ENCODE data around the gene MYNN.

The MYNN gene

DNA sequence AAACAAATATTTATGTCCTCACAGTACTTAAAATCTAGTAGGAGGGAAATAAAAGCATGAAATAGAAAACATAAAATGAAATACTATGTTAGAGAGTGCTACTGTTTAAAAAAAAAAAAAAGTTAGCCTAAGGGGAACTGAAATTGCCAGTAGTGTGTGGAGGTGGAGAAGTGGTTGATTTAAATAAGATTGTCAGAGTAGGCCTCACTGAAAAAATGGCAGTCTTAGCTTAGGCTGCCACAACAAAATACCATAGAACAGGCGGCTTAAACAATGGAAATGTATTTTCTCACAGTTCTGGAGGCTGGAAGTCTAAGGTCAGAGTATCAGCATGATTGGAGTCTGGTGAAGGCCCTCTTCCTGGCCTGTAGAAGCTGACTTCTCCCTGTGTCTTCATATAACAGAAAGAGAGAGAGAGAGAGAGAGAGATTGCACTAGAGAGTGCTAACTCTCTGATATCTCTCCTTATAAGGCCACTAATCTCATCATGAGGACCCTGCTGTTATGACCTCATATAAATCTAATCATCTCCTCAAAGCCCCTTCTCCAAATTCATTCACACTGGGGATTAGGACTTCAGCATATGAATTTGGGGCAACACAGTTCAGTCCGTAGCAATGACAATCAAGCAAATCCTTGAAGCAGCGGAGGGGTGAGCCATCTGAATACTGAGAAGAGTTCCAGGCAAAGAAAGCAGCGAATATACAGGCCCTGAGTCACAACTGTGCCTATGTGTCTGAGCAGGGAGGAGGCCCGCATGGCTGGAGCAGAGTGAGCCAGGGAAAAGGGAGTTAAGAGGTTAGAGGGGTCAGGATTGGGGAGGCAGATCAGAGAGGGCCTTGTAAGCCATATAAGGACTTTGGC is 63.1 kb downstream of the MYNN start:
- no peak for DNase-seq

DNA sequence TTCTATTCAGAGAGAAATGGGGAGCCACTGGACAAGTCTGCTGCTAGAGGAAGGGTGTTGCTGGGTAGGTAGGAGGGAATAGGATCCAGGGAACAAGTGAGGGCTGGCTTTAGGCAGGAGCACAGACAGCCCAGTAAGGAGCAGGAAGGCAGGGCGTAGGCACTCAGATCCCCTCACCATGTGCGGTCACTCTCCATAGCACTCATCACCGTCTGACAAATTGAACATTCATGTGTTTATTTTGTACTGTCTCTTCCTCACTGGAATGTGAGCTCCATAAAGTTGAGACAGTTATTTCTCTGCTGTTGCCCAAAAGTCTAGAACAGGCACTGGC is 63.7 kb downstream of the MYNN start:
- DNase-seq = no peak

DNA sequence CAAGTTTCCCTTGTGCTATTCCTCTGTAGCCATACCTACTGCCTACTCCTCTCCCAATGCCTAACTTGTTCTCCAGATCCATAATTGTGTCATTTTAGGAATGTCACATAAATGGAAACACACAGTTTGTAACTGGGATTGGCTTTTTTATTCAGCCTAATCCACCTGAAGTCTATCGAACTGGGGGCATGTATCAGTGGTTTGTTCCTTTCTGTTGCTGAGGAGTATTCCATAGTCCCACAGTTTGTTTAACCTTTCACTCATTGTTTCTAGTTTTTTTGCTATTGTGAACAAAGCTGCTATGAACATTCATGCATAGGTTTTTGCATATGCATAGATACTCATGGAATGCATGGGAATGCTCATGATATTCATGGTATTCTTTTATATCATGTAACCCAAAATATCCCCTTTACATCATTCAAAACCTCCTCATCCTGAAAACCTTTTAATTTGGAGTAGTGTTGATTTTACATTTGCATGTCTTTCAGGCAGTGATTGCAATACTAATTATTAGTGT is 65.4 kb downstream of the MYNN start:
- DNase-seq = no peak

Data from cortex of kidney (tissue), 1 donor.